GM12878 (cell line): ENCODE measurements around the gene PGA3.

Source experiments
- EP300 ChIP-seq, 2 experiments: fragments of 150-350 bp in 1 of 2; IDR thresholded peaks; 2 replicates each; pipeline ENCODE4 v1.6.1; 2011 to 2012; ENCODE audit warnings: low read depth in 2 of 2, low read length in 2 of 2, borderline replicate concordance in 1 of 2, improper control_type of control experiment in 1 of 2, inconsistent platforms in 1 of 2; ENCODE audit not compliant: control insufficient read depth in 1 of 2
- JUND ChIP-seq: IDR thresholded peaks from 2 replicates; pipeline ENCODE4 v1.6.1; 2012; ENCODE audit warnings: low read depth, mild to moderate bottlenecking, low read length, improper control_type of control experiment, moderate library complexity
- NRF1 ChIP-seq: conservative IDR thresholded peaks from 2 replicates; pipeline ENCODE4 v1.6.1; 2011; ENCODE audit warnings: mild to moderate bottlenecking, low read depth, low read length, improper control_type of control experiment
- SMC3 ChIP-seq: IDR thresholded peaks from 2 replicates; pipeline ENCODE4 v1.6.1; 2011; ENCODE audit warnings: low read length, improper control_type of control experiment, borderline replicate concordance
- TF ChIP-seq, protein P1 (sequence below), 3 experiments: IDR thresholded peaks in 2 of 3; conservative IDR thresholded peaks in 1 of 3; 2 replicates each; pipeline ENCODE4 v1.5.1; 2011; ENCODE audit warnings: low read depth in 3 of 3, low read length in 3 of 3, mild to moderate bottlenecking in 3 of 3, control low read depth in 2 of 3, moderate library complexity in 2 of 3, inconsistent platforms in 1 of 3, mixed read lengths in 1 of 3; ENCODE audit not compliant: control insufficient read depth in 2 of 3, insufficient read depth in 1 of 3; ENCODE audit errors: extremely low read depth in 1 of 3

DNA sequence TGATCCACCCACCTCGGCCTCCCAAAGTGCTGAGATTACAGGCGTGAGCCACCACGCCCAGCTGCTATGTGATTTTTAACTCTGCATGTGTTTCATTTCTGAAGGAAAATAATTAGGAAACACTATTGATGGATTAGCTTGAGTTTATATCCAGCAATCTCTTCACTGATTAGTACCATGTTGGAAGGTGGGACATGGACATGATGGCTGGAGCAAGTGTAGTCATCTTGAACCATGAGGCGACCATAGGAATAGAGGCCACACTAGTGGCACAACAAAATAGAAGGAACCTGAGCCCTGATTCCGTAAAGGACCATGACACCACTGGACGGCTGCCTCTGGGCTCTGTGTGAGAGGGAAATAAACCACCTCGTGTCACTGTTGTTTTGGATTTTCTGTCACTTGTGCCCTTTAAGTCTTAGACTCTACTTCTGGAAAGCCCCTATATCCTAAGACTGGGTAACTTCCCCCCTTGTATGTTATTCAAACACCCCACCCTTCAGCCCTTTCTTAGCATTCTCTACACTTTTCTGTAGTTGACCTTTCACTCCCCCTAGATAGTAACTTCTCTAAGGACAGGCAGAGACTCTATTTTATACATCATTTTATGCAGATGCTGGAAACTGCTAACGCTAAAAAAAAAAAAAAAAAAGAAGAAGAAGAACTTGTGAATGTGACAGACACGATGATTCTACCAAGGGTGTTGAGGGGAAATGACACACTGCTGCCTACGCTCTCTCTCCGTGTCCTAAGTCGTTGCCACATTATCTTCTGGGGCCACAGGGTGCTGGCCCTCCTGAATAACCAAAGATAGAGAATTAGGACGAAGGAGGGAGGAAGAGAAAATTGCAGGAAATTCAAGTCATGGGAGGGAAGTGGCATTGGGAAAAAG, 39.4 kb upstream of the PGA3 start:
- TF ChIP-seq EP300 (IDR thresholded peaks at IDR 0.05; ENCODE audit: borderline replicate concordance in 1 of 2, control insufficient read depth in 1 of 2, low read depth in 2 of 2, low read length in 2 of 2) (no peak; a peak in 1 of 4 replicates), JUND (no peak), NRF1 (no peak), SMC3 (no peak)
- TF ChIP-seq, protein P1, sequence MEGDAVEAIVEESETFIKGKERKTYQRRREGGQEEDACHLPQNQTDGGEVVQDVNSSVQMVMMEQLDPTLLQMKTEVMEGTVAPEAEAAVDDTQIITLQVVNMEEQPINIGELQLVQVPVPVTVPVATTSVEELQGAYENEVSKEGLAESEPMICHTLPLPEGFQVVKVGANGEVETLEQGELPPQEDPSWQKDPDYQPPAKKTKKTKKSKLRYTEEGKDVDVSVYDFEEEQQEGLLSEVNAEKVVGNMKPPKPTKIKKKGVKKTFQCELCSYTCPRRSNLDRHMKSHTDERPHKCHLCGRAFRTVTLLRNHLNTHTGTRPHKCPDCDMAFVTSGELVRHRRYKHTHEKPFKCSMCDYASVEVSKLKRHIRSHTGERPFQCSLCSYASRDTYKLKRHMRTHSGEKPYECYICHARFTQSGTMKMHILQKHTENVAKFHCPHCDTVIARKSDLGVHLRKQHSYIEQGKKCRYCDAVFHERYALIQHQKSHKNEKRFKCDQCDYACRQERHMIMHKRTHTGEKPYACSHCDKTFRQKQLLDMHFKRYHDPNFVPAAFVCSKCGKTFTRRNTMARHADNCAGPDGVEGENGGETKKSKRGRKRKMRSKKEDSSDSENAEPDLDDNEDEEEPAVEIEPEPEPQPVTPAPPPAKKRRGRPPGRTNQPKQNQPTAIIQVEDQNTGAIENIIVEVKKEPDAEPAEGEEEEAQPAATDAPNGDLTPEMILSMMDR (IDR thresholded peaks at IDR 0.05 in 2 of 3, conservative IDR thresholded peaks at IDR 0.05 in 1 of 3; ENCODE audit: control insufficient read depth in 2 of 3, extremely low read depth in 1 of 3, insufficient read depth in 1 of 3, low read depth in 3 of 3, low read length in 3 of 3) = no peak
